Stimulated activated CD8-positive, alpha-beta memory T cell treated with anti-CD3 and anti-CD28 coated beads, Interleukin-4, amount 100 ng/mL, for 48 hours (primary cell): ENCODE results near the gene THAP7.
A peak's percentile ranks its signal among the peaks of the same experiment; 100 is the strongest.
"Not testable (repeated sequence)": the region's sequence is repeated elsewhere in the genome, so short reads cannot be mapped to it uniquely, and the experiment has no call there.

Experiments
- DNase-seq: peaks from one replicate; pipeline ENCODE4 v3.0.0-alpha.2; 2020

THAP7 gene, protein sequence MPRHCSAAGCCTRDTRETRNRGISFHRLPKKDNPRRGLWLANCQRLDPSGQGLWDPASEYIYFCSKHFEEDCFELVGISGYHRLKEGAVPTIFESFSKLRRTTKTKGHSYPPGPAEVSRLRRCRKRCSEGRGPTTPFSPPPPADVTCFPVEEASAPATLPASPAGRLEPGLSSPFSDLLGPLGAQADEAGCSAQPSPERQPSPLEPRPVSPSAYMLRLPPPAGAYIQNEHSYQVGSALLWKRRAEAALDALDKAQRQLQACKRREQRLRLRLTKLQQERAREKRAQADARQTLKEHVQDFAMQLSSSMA

GRCh38 chr22:21001601-21002325 is at the start of gene THAP7:
Gene THAP7, minus strand, starts transcription at chr22:21002118. Its CDS starts 207 bp downstream, at chr22:21001911.
- DNase-seq = peak; percentile 97

DNA sequence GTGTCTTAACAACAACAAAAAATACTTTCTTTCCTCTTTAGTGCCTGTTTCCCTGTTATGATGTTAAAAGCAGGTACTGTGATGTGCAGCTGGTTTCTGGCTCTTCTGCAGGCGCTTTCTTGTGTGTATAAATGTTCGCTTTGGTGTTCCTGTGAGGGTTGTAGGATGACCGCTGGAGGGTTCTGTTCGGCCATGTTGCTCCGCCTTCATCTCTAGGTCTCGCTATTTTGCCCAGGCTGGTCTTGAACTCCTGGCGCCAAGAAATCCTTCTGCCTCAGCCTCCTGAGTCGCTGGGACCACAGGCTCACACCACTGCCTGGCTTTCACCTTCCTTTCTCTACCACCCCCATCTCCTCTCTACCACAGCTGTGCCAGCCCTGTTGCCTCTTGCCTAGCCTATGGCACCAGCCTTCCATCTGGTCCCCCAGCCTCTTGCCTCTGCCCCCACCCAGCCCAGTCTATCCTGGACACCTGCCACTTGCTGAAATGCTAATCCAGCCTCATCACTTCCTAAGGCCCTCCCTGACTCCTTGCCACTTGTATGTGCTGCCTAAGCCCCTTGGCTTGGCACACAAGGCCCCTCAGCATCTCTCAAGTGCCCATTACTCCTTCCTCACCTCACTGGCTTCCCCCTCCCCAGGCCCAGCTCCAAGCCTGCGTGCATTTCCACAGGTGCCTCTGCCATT is 49.4 kb upstream of the THAP7 start:
- no peak for DNase-seq

DNA sequence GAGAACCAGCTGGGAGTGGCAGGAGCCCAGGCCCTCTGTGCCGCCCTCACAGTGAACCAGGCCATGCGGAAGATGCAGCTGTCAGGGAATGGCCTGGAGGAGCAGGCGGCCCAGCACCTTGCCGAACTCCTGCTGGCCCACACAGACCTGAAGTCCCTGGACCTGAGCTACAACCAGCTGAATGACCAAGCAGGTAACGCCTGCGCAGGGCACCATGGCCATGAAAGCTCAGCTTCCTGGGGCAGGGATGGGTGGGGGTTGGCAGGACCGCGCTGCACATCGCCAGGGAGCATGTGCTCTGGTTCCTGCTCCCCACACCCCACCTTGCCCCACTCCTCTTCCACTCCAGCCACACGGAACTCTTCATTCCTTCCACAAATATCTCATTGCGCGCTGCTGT is 47.0 kb upstream of the THAP7 start:
- not testable (repeated sequence) for DNase-seq

DNA sequence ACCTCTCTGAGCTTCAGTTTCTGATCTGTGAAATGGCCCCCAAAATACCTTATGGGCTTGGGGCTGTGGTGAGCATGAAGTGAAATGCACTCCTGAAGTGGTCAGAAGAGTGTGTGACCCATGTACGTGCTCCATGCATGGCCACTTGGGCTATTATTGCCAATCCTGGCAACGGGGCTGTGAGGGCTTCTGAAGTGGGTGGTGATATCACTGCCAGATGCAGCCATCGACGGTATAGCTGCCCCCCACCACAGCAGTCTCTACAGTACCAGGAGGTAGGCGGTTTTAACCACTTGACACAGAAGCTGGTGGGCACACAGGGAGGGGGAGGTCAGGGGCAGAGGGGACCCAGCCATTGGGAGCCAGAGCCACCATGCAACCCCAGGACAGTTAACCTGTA is 46.5 kb upstream of the THAP7 start:
- not testable (repeated sequence) for DNase-seq

DNA sequence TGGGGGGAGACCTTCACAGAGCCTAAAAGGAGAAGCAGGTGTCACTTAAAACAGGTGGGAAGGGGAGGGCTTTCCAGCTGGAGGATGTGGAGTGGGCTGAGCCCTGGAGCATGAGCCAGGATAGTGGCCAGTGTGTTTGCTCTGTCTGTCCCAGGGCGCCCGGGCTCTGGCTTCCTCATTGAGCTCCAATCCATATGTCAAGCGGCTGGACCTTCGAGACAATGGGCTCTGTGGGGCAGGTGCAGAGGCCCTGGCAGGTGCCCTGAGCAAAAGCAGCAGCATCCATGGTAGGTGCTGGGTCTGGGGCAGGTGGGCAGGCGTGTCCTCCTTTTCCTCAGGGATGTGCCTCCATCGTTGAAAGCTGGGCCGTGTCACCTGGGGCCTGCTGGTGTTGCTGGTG is 45.8 kb upstream of the THAP7 start:
- DNase-seq = no peak

- no peak for DNase-seq
Observed at GRCh38 chr22:21047035-21047661, 45.2 kb upstream of the THAP7 start.

DNA sequence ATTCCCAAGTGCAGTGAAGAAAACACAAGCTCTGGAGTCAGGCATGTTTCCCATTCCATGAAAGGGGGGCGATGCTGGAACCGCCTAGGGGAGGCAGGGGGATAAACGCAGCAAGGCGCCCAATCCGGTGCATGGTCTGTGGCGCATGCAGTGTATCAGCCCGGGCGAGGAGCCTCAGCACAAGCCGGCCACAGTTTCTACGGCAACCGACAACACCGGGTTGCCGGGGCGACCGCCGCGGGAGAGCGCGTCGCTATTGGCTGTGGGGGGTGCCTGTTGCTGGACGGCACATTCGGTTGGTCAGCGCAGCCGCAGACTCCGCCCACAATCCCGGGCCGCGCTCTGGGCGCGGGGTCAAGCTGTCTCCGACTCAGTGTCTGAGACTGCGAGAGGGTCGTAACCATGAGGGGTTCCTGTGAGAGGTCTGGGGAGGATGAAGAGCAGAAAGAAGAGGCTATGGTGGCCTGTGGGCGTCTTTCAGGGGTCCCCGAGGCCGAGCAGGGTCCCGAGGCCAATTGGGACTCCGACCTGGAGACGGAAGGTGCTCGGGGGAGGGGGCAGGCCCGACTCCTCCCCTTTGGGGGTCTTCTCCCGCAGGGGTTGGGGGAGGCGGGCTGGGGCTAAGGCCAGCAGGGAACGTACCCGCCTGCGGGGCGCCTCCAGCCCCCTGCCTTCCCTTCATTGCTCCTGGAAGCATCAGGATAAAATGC is 43.8 kb upstream of the THAP7 start, which contains the start of gene LRRC74B:
LRRC74B (plus strand) TSS at position 362 of the 710 bp plus-strand sequence; CDS start at position 403, 41 bp downstream.
- peak; percentile 86 for DNase-seq

- no peak for DNase-seq
Observed at GRCh38 chr22:21044931-21045584, 43.1 kb upstream of the THAP7 start.

- DNase-seq = no peak
Observed at GRCh38 chr22:21043860-21044535, 42.1 kb upstream of the THAP7 start.

DNA sequence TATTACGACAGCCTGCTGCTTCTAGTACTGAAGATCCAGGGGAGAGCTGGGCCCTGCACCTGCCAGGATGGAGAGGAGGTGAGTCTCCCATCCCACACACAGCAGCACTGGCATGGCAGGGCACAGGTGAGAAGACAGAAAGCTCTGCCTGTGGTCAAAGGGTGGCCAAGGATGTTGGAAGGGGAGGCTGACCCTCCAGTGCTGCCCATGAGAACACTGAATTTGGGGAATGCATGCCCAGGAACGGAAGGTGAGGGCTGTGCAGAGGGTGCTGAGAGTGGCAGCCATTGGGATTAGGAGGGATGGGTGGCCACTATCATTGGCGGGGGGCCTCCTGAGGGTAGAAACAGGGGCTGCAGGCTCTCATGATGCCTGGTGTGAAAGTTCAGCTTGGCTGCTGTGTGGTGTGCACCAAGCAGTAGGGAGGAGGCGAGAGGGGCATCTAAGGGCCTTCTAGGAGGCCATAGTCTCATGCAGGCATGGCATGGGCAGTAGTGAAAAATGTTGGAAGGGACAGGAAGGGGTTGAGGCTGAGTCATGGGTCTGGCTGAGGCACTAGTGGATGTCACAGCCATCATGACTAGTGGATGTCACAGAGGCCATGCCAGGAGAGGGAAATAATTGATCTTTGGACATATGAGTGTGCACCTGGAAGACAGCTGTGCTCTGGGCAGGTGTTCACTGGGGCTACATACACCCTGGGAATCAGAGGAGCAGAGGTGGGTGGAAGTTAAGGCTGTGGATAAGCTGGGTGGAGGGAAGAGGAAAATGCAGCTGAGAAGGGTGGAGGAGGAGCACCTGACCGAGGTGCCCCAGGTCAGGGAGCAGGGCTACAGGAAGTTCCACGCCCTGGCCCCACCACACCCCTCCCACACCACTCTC is 41.3 kb upstream of the THAP7 start:
- no peak for DNase-seq

- DNase-seq = no peak
Observed at GRCh38 chr22:21041937-21042336, 40.0 kb upstream of the THAP7 start.

- DNase-seq = not testable (repeated sequence)
Observed at GRCh38 chr22:21039158-21039557, 37.2 kb upstream of the THAP7 start.

- DNase-seq = no peak
Observed at GRCh38 chr22:21038405-21038804, 36.5 kb upstream of the THAP7 start.

DNA sequence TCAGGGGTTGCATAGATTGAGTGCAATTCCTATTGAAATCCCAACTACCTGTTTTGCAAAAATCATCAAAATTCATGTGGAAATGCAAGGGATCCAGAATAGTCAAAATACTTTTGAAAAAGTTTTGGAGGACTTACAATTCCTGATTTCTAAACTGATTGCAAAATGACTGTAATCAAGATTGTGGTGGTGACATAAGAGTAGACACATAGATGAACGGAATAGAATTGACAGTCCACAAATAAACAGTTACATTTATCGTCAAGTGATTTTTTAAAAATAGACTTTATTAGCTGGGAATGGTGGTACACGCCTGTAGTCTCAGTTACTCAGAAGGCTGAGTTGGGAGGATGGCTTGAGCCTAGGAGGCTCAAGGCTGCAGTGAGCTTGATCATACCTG is 33.1 kb upstream of the THAP7 start:
- no peak for DNase-seq

GRCh38 chr22:21033895-21034294 is 32.0 kb upstream of the THAP7 start:
- DNase-seq = no peak

DNA sequence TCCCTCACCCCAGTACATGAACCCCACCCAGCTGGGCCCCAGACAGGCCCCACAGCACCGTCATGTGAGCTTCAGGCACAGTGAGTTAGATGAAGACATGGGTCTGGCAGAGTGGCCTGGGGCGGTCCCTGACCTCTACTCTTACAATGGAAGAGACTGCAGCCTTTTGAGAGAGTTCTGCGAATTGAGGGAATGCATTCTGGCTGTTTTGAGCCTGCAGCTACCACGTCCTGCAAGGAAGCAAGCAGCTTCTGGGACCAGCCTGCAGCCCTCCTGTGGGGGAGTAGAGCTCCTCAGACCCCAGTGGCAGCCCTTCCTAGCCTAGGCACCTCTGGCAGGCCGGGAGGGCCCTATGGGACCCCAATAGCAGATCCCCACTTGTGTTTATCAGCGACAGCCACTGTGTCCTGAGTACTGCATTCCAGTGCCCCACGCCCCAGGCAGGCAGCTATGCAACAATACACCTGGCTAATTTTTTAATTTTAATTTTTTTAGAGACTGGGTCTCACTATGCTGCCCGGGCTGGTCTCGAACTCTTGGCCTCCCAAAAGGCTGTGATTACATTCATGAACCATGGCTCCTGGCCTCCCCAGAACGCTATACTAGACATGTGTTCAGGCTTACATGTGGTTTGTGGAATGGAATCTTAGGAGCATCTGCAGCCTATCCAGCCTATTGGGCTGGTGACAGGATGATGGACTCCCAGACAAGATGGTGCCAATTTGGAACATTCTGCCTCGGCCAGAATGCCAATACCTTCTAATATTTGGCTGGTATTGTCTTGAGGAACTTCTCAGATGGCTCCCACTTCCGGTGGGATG is 31.2 kb upstream of the THAP7 start:
- no peak for DNase-seq

GRCh38 chr22:21032037-21032867 is 30.3 kb upstream of the THAP7 start, which contains the start of gene SLC7A4:
Gene SLC7A4, minus strand, starts transcription at chr22:21032561. Its CDS starts 749 bp downstream, at chr22:21031812.
- DNase-seq = no peak

- DNase-seq = no peak
Observed at GRCh38 chr22:21031545-21032036, 29.7 kb upstream of the THAP7 start.
